Body of pancreas (tissue), 4 donors: ENCODE measurements around the gene TSGA10IP.

ENCODE experiments used
- POLR2A ChIP-seq, 3 donors: fragments of 450-650 bp; IDR thresholded peaks; one replicate each; pipeline ENCODE4 v1.6.1; 2016; ENCODE audit warnings: antibody characterized with exemption in 3 of 3, mild to moderate bottlenecking in 2 of 3
- TF ChIP-seq, protein P1 (sequence below), 7 experiments: fragments of 450-650 bp in 4 of 7; fragments of 200-600 bp in 3 of 7; sonication (generic) in 3 of 7; IDR thresholded peaks; one replicate each; pipeline ENCODE4 v1.5.1; 2016 to 2019; ENCODE audit warnings: antibody characterized with exemption in 7 of 7

GRCh38 chr11:65922565-65922964, 22.7 kb upstream of the TSGA10IP start:
- TF ChIP-seq, protein P1, sequence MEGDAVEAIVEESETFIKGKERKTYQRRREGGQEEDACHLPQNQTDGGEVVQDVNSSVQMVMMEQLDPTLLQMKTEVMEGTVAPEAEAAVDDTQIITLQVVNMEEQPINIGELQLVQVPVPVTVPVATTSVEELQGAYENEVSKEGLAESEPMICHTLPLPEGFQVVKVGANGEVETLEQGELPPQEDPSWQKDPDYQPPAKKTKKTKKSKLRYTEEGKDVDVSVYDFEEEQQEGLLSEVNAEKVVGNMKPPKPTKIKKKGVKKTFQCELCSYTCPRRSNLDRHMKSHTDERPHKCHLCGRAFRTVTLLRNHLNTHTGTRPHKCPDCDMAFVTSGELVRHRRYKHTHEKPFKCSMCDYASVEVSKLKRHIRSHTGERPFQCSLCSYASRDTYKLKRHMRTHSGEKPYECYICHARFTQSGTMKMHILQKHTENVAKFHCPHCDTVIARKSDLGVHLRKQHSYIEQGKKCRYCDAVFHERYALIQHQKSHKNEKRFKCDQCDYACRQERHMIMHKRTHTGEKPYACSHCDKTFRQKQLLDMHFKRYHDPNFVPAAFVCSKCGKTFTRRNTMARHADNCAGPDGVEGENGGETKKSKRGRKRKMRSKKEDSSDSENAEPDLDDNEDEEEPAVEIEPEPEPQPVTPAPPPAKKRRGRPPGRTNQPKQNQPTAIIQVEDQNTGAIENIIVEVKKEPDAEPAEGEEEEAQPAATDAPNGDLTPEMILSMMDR (IDR thresholded peaks at IDR 0.05): no peak
- no peak for TF ChIP-seq POLR2A (IDR thresholded peaks at IDR 0.05)
